ENCODE data around the gene ZNF813.

ZNF813 gene

DNA sequence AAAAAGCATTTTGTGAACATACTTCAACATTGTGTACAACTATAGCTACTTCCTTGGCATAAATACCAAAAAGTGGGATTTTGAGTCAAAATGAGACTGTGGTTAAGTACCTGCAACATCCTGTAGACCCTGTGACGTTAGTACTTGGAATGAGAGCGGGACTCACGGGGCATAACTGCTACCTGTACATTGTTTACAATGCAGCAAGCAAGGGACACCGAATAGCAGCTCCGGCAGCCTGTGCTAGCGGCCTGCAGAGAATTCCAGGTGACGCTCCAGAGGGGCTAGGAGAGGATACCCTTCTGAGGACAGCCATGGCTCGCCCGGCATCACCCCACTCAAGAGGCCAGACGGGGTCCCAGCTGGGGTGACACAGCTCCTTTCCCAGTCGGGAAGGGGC is 69.6 kb downstream of the ZNF813 start:
- no peak for DNase-seq
- Histone ChIP-seq H2BK12ac (ENCODE audit: low read length in 2 of 2) (no peak overlapping the region), H3K4me3 (ENCODE audit: insufficient read depth in 1 of 2, low read depth in 1 of 2, low read length in 2 of 2) (peak overlapping the region; percentile 67 to 86), H2AFZ (ENCODE audit: low read depth, low read length) (peak overlapping the region; percentile 66), H2BK15ac (ENCODE audit: low read depth, poor library complexity, severe bottlenecking) (no peak overlapping the region), H2BK120ac (ENCODE audit: low read depth, low read length) (no peak overlapping the region), H3K36me3 (ENCODE audit: control insufficient read depth in 1 of 2, insufficient read depth in 2 of 2, low read depth in 1 of 2, low read length in 2 of 2) (peaks cover 6 to 13% of the 10 kb centered on the region in 2 experiments), H3K4ac (ENCODE audit: low read depth in 1 of 2, low read length in 2 of 2) (peak overlapping the region in 1 of 2 experiments; percentile 52), H3K18ac (ENCODE audit: low read depth in 1 of 2, low read length in 2 of 2) (peak overlapping the region in 1 of 2 experiments; percentile 18), H3K14ac (ENCODE audit: low read length in 2 of 2) (no peak overlapping the region), H3K9me3 (ENCODE audit: control insufficient read depth, low read length) (no peaks in the 10 kb centered on the region), H3K27me3 (ENCODE audit: control insufficient read depth in 1 of 2, insufficient read depth in 1 of 2, low read length in 2 of 2) (no peaks in the 10 kb centered on the region), H4K91ac (ENCODE audit: low read length) (peak overlapping the region; percentile 1), H2BK5ac (ENCODE audit: low read depth, low read length, poor library complexity, severe bottlenecking) (no peak overlapping the region), H3K4me1 (ENCODE audit: control insufficient read depth, insufficient read depth, low read depth, low read length) (peaks cover 6% of the 10 kb centered on the region), H2AK5ac (ENCODE audit: low read length, severe bottlenecking) (no peak overlapping the region), H3K27ac (ENCODE audit: low read length, poor library complexity, severe bottlenecking) (no peak overlapping the region), H4K8ac (ENCODE audit: low read length) (peak overlapping the region; percentile 65), H3K79me1 (replicated peaks; ENCODE audit: low read length, poor library complexity, severe bottlenecking) (no peaks in the 10 kb centered on the region), H3K4me2 (ENCODE audit: low read length, poor library complexity, severe bottlenecking) (peak overlapping the region; percentile 60), H3K23ac (ENCODE audit: low read length in 2 of 2) (no peak overlapping the region), H3K9ac (ENCODE audit: low read length) (peak overlapping the region; percentile 92)
- 86% methylated on average over 11 of the region's 11 CpGs for WGBS

DNA sequence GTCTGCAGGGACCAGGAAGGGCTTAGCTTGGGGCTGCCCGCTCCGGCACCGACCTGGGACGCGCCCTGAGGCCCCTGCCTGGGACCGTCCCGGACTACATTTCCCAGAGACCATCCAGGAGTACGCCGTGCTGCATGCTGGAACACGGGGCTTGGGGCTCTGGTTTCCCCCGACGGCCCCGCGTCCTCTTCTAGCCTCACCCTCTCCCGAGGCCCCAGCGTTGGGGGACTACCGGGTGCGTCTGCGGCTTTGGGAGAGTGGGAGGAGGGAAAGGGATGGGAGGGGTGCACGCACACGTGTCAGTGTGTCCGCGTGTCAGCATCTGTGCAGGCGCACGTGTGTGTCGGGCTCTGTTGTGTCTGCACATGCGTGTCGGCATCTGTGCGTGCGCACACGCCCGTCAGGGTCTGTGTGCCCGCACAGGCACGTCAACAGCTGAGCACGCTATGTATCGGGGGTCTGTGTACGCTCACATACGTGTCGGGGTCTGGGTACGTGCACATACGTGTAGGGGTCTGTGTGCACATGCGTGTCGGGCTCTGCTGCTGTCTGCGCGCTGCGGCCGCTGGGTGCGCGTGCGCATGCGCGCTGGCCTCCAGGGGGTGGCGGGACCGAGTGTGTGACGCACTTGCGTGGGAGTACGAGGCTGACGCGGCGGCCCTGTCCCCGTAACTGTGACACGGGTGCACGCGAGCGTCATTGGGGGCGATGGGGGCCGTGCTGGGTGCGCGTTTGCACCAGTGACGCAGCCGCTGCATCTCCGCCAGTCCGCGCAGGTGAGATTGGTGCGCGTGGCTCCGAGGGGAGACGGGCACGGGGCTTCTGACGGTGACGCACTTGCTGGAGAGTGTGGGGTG is 70.2 kb downstream of the ZNF813 start, which contains the start of gene ZNF331:
Gene ZNF331 (plus strand): TSS at position 625 of the 857 bp plus-strand sequence. CDS start 31,232 bp downstream, outside the sequence.
- H3K36me3 ChIP-seq (ENCODE audit: control insufficient read depth in 1 of 2, insufficient read depth in 2 of 2, low read depth in 1 of 2, low read length in 2 of 2): peaks cover 6 to 19% of the 10 kb centered on the region in 2 experiments
- no peak within 1 kb of the TSS for H2BK120ac ChIP-seq (ENCODE audit: low read depth, low read length)
- H3K14ac ChIP-seq (ENCODE audit: low read length in 2 of 2): peak within 1 kb of the TSS in 1 of 2 experiments; percentile 78
- no peak within 1 kb of the TSS for H2BK5ac ChIP-seq (ENCODE audit: low read depth, low read length, poor library complexity, severe bottlenecking)
- H4K91ac ChIP-seq (ENCODE audit: low read length): peak within 1 kb of the TSS; percentile 57
- peak within 1 kb of the TSS; percentile 66 for H2AFZ ChIP-seq (ENCODE audit: low read depth, low read length)
- peak within 1 kb of the TSS; percentile 92 for H3K9ac ChIP-seq (ENCODE audit: low read length)
- no peaks in the 10 kb centered on the region for H3K79me1 ChIP-seq (replicated peaks; ENCODE audit: low read length, poor library complexity, severe bottlenecking)
- peak within 1 kb of the TSS in 1 of 2 experiments; percentile 73 for H3K18ac ChIP-seq (ENCODE audit: low read depth in 1 of 2, low read length in 2 of 2)
- H2BK15ac ChIP-seq (ENCODE audit: low read depth, poor library complexity, severe bottlenecking): no peak within 1 kb of the TSS
- peak within 1 kb of the TSS in 1 of 2 experiments; percentile 91 for H3K23ac ChIP-seq (ENCODE audit: low read length in 2 of 2)
- no peak within 1 kb of the TSS for H3K27ac ChIP-seq (ENCODE audit: low read length, poor library complexity, severe bottlenecking)
- peak within 1 kb of the TSS; percentile 67 to 86 for H3K4me3 ChIP-seq (ENCODE audit: insufficient read depth in 1 of 2, low read depth in 1 of 2, low read length in 2 of 2)
- no peak within 1 kb of the TSS for H2BK12ac ChIP-seq (ENCODE audit: low read length in 2 of 2)
- H4K8ac ChIP-seq (ENCODE audit: low read length): peak within 1 kb of the TSS; percentile 65
- no peaks in the 10 kb centered on the region for H3K9me3 ChIP-seq (ENCODE audit: control insufficient read depth, low read length)
- H3K4me1 ChIP-seq (ENCODE audit: control insufficient read depth, insufficient read depth, low read depth, low read length): peaks cover 6% of the 10 kb centered on the region
- no peak within 1 kb of the TSS for H2AK5ac ChIP-seq (ENCODE audit: low read length, severe bottlenecking)
- peak within 1 kb of the TSS; percentile 39 to 52 for H3K4ac ChIP-seq (ENCODE audit: low read depth in 1 of 2, low read length in 2 of 2)
- H3K27me3 ChIP-seq (ENCODE audit: control insufficient read depth in 1 of 2, insufficient read depth in 1 of 2, low read length in 2 of 2): no peaks in the 10 kb centered on the region
- WGBS: 68% methylated on average over 78 of the region's 81 CpGs
- peak within 1 kb of the TSS; percentile 60 for H3K4me2 ChIP-seq (ENCODE audit: low read length, poor library complexity, severe bottlenecking)
- peak; percentile 83 for DNase-seq

DNA sequence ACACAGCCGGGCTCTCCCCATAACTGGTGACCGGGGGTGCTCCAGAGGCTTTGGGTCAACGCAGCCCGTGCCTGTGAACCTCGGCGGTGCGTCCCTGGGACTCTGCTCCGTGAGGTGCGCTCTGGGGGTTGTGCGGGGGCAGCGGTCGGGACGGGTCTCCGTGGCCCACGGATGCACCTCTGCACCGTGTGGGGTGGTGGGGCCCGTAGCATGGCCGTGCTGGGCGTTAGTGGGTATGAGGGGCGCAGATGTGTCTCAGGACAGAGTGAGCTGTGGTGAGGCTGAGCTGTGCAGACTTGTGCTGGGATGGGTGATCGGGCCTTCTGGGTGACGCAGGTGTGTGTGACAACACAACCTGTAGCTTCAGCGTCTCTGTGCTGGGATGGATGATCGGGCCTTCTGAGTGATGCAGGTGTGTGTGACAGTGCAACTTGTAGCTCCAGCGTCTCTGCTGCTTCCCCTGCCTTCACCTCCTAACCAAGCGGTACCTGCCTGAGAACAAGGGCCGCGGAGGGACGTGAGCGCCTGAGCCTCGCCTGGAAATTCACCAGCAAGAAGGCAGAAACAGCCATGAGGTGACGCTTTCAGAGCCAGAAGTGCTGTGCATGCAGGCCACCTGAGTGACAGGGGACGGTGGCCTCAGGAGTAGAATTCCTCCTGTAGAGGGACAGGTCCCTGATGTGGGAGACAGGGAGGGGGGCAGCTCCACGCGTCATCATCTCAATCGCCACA is 71.0 kb downstream of the ZNF813 start:
- Histone ChIP-seq H3K4ac (ENCODE audit: low read depth in 1 of 2, low read length in 2 of 2) (no peak overlapping the region), H2BK120ac (ENCODE audit: low read depth, low read length) (no peak overlapping the region), H4K8ac (ENCODE audit: low read length) (no peak overlapping the region), H3K23ac (ENCODE audit: low read length in 2 of 2) (peak overlapping the region in 1 of 2 experiments; percentile 91), H3K36me3 (ENCODE audit: control insufficient read depth in 1 of 2, insufficient read depth in 2 of 2, low read depth in 1 of 2, low read length in 2 of 2) (peaks cover 6 to 19% of the 10 kb centered on the region in 2 experiments), H2BK12ac (ENCODE audit: low read length in 2 of 2) (no peak overlapping the region), H3K9me3 (ENCODE audit: control insufficient read depth, low read length) (no peaks in the 10 kb centered on the region), H3K79me1 (replicated peaks; ENCODE audit: low read length, poor library complexity, severe bottlenecking) (no peaks in the 10 kb centered on the region), H3K14ac (ENCODE audit: low read length in 2 of 2) (peak overlapping the region in 1 of 2 experiments; percentile 78), H2AK5ac (ENCODE audit: low read length, severe bottlenecking) (no peak overlapping the region), H3K4me1 (ENCODE audit: control insufficient read depth, insufficient read depth, low read depth, low read length) (peaks cover 6% of the 10 kb centered on the region), H3K4me3 (ENCODE audit: insufficient read depth in 1 of 2, low read depth in 1 of 2, low read length in 2 of 2) (peak overlapping the region; percentile 67 to 86), H2BK5ac (ENCODE audit: low read depth, low read length, poor library complexity, severe bottlenecking) (no peak overlapping the region), H3K4me2 (ENCODE audit: low read length, poor library complexity, severe bottlenecking) (peak overlapping the region; percentile 60), H2AFZ (ENCODE audit: low read depth, low read length) (peak overlapping the region; percentile 56), H2BK15ac (ENCODE audit: low read depth, poor library complexity, severe bottlenecking) (no peak overlapping the region), H3K27me3 (ENCODE audit: control insufficient read depth in 1 of 2, insufficient read depth in 1 of 2, low read length in 2 of 2) (no peaks in the 10 kb centered on the region), H3K18ac (ENCODE audit: low read depth in 1 of 2, low read length in 2 of 2) (peak overlapping the region in 1 of 2 experiments; percentile 11), H3K27ac (ENCODE audit: low read length, poor library complexity, severe bottlenecking) (no peak overlapping the region), H3K9ac (ENCODE audit: low read length) (peak overlapping the region; percentile 92), H4K91ac (ENCODE audit: low read length) (no peak overlapping the region)
- no peak for DNase-seq
- 56% methylated on average over 34 of the region's 36 CpGs for WGBS

GRCh38 chr19:53540091-53540490 is 72.6 kb downstream of the ZNF813 start:
- Histone ChIP-seq H3K4me3 (ENCODE audit: insufficient read depth in 1 of 2, low read depth in 1 of 2, low read length in 2 of 2) (no peak overlapping the region), H2BK15ac (ENCODE audit: low read depth, poor library complexity, severe bottlenecking) (no peak overlapping the region), H3K18ac (ENCODE audit: low read depth in 1 of 2, low read length in 2 of 2) (no peak overlapping the region), H3K9me3 (ENCODE audit: control insufficient read depth, low read length) (no peaks in the 10 kb centered on the region), H2AFZ (ENCODE audit: low read depth, low read length) (no peak overlapping the region), H2AK5ac (ENCODE audit: low read length, severe bottlenecking) (no peak overlapping the region), H2BK12ac (ENCODE audit: low read length in 2 of 2) (no peak overlapping the region), H3K4me1 (ENCODE audit: control insufficient read depth, insufficient read depth, low read depth, low read length) (peaks cover 6% of the 10 kb centered on the region), H2BK120ac (ENCODE audit: low read depth, low read length) (no peak overlapping the region), H3K27ac (ENCODE audit: low read length, poor library complexity, severe bottlenecking) (no peak overlapping the region), H3K36me3 (ENCODE audit: control insufficient read depth in 1 of 2, insufficient read depth in 2 of 2, low read depth in 1 of 2, low read length in 2 of 2) (peaks cover 6 to 22% of the 10 kb centered on the region in 2 experiments), H3K14ac (ENCODE audit: low read length in 2 of 2) (no peak overlapping the region), H3K23ac (ENCODE audit: low read length in 2 of 2) (no peak overlapping the region), H4K91ac (ENCODE audit: low read length) (no peak overlapping the region), H3K9ac (ENCODE audit: low read length) (no peak overlapping the region), H2BK5ac (ENCODE audit: low read depth, low read length, poor library complexity, severe bottlenecking) (no peak overlapping the region), H3K27me3 (ENCODE audit: control insufficient read depth in 1 of 2, insufficient read depth in 1 of 2, low read length in 2 of 2) (no peaks in the 10 kb centered on the region), H3K4me2 (ENCODE audit: low read length, poor library complexity, severe bottlenecking) (no peak overlapping the region), H4K8ac (ENCODE audit: low read length) (no peak overlapping the region), H3K79me1 (replicated peaks; ENCODE audit: low read length, poor library complexity, severe bottlenecking) (no peaks in the 10 kb centered on the region), H3K4ac (ENCODE audit: low read depth in 1 of 2, low read length in 2 of 2) (no peak overlapping the region)
- WGBS: 75% methylated on average over 4 of the region's 4 CpGs
- DNase-seq: no peak

Data from mesenchymal stem cell (in vitro differentiated cells and primary cell).